Measurements from ENCODE around the gene ESPN.
"Not testable (repeated sequence)": the region's sequence is repeated elsewhere in the genome, so short reads cannot be mapped to it uniquely, and the experiment has no call there.

Gene ESPN

GRCh38 chr1:6426972-6427350 lies 2.4 kb downstream of the ESPN start:
- no peak for DNase-seq (ENCODE audit: low read depth in 1 of 2, low spot score in 1 of 2)

- no peak for DNase-seq (ENCODE audit: low read depth in 1 of 2, low spot score in 1 of 2)
Observed at GRCh38 chr1:6427441-6428390, 3.1 kb downstream of the ESPN start.

- DNase-seq (ENCODE audit: low read depth in 1 of 2, low spot score in 1 of 2), result not testable (repeated sequence)
Observed at GRCh38 chr1:6428453-6428852, 3.9 kb downstream of the ESPN start.

- not testable (repeated sequence) for DNase-seq (ENCODE audit: low read depth in 1 of 2, low spot score in 1 of 2)
Observed at GRCh38 chr1:6429660-6430411, 5.3 kb downstream of the ESPN start.

GRCh38 chr1:6431645-6432579 lies 7.3 kb downstream of the ESPN start:
- DNase-seq (ENCODE audit: low read depth in 1 of 2, low spot score in 1 of 2), result not testable (repeated sequence)

- DNase-seq (ENCODE audit: low read depth in 1 of 2, low spot score in 1 of 2), result no peak
Observed at GRCh38 chr1:6434186-6434585, 9.6 kb downstream of the ESPN start.

GRCh38 chr1:6435129-6435528 lies 10.6 kb downstream of the ESPN start:
- no peak for DNase-seq (ENCODE audit: low read depth in 1 of 2, low spot score in 1 of 2)

GRCh38 chr1:6435547-6435946 lies 11.0 kb downstream of the ESPN start:
- DNase-seq (ENCODE audit: low read depth in 1 of 2, low spot score in 1 of 2), result no peak

- not testable (repeated sequence) for DNase-seq (ENCODE audit: low read depth in 1 of 2, low spot score in 1 of 2)
Observed at GRCh38 chr1:6436277-6436676, 11.7 kb downstream of the ESPN start.

GRCh38 chr1:6437012-6437700 lies 12.6 kb downstream of the ESPN start:
- DNase-seq (ENCODE audit: low read depth in 1 of 2, low spot score in 1 of 2), result not testable (repeated sequence)

- DNase-seq (ENCODE audit: low read depth in 1 of 2, low spot score in 1 of 2), result peak; percentile 53 to 59
Observed at GRCh38 chr1:6438047-6438525, 13.5 kb downstream of the ESPN start.

GRCh38 chr1:6440198-6441126 lies 15.9 kb downstream of the ESPN start:
- DNase-seq (ENCODE audit: low read depth in 1 of 2, low spot score in 1 of 2), result peak; percentile 51 to 65

- DNase-seq (ENCODE audit: low read depth in 1 of 2, low spot score in 1 of 2), result no peak
Observed at GRCh38 chr1:6441586-6441985, 17.0 kb downstream of the ESPN start.

GRCh38 chr1:6443339-6444115 lies 19.0 kb downstream of the ESPN start:
- DNase-seq (ENCODE audit: low read depth in 1 of 2, low spot score in 1 of 2), result no peak

GRCh38 chr1:6444377-6444776 lies 19.8 kb downstream of the ESPN start:
- DNase-seq (ENCODE audit: low read depth in 1 of 2, low spot score in 1 of 2), result no peak

- DNase-seq (ENCODE audit: low read depth in 1 of 2, low spot score in 1 of 2), result no peak
Observed at GRCh38 chr1:6445062-6445763, 20.6 kb downstream of the ESPN start.

GRCh38 chr1:6445929-6446328 lies 21.4 kb downstream of the ESPN start:
- DNase-seq (ENCODE audit: low read depth in 1 of 2, low spot score in 1 of 2), result not testable (repeated sequence)

GRCh38 chr1:6446665-6447015 lies 22.1 kb downstream of the ESPN start:
- DNase-seq (ENCODE audit: low read depth in 1 of 2, low spot score in 1 of 2), result no peak

All from activated T-helper 1 cell treated with anti-CD3 and anti-CD28 coated beads, Interleukin-2, amount 50 U/mL, for 16 hours (primary cell).